ENCODE data around the gene KIR3DL2.
"Not testable (repeated sequence)": the region's sequence is repeated elsewhere in the genome, so short reads cannot be mapped to it uniquely, and the experiment has no call there.

KIR3DL2 gene

GRCh38 chr19:54871696-54872095 lies 21.5 kb downstream of the KIR3DL2 start:
- DNase-seq (ENCODE audit: low read depth in 2 of 2), result no peak

GRCh38 chr19:54873990-54874389 lies 23.7 kb downstream of the KIR3DL2 start, which contains the start of gene FCAR:
FCAR (plus strand) TSS chr19:54874235; CDS start chr19:54874290, 55 bp downstream.
- no peak for DNase-seq (ENCODE audit: low read depth in 2 of 2)

GRCh38 chr19:54875506-54875905 lies 25.3 kb downstream of the KIR3DL2 start:
- no peak for DNase-seq (ENCODE audit: low read depth in 2 of 2)

GRCh38 chr19:54877471-54877870 lies 27.2 kb downstream of the KIR3DL2 start:
- no peak for DNase-seq (ENCODE audit: low read depth in 2 of 2)

GRCh38 chr19:54881884-54882283 lies 31.6 kb downstream of the KIR3DL2 start:
- no peak for DNase-seq (ENCODE audit: low read depth in 2 of 2)

GRCh38 chr19:54882758-54883157 lies 32.5 kb downstream of the KIR3DL2 start:
- no peak for DNase-seq (ENCODE audit: low read depth in 2 of 2)

DNA sequence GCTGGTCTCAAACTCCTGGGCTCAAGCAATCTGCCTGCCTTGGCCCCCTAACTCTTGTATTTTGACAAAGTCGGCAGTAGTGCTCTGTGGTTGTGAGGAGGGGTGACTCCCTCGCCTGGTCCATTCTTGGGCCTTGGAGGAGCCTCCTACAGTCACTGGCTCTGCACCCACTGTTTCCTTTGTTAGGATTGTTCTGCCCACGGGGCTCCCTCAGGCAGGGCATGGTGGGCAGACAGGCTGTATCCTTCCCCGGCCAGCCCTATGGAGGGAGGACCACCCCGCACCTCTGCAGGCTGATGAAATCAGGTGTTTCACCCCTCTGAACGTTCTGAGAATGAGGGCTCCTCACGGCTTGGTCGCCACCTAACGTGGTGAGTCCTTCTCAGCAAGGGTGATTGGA lies 33.0 kb downstream of the KIR3DL2 start:
- DNase-seq (ENCODE audit: low read depth in 2 of 2), result no peak

DNA sequence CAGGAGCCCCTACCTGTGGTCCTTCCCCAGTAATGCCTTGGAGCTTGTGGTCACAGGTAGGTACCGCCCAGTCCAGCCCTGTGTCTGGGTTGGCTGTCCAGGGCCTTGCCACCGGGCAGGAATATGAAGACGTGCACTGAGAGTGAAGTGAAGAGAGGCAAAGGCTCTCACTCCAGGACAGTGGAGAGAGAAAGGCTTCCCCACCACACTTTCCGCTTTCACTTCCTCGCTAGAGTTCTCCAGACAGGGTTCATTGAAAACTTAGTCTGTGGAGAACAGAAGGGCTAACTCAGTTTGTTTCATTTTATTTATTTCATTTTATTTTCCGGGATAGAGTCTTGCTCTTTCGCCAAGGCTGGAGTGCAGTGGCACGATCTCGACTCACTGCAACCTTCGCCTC lies 38.0 kb downstream of the KIR3DL2 start:
- DNase-seq (ENCODE audit: low read depth in 2 of 2), result no peak

- no peak for DNase-seq (ENCODE audit: low read depth in 2 of 2)
Measured at GRCh38 chr19:54889566-54889965, 39.3 kb downstream of the KIR3DL2 start.

DNA sequence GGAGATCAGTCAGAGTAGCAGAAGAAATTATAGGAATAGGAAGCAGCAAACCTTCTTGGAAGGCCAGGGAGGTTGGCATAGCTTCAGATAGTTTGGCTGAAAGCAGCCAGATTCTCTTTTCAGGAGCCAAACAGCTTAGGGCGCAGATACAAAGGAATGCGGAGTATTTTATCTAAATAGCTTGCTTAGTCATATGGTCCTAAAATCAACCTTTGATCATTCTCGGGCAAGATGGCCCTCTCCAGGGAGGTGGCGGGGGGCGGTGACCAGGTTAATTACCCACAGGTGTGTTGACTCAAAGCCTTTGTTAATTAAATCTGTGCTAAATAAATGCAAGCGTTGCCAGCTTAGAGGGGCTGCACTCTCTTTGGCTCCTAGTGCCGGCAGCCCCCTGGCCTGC lies 43.2 kb downstream of the KIR3DL2 start:
- DNase-seq (ENCODE audit: low read depth in 2 of 2), result no peak

DNA sequence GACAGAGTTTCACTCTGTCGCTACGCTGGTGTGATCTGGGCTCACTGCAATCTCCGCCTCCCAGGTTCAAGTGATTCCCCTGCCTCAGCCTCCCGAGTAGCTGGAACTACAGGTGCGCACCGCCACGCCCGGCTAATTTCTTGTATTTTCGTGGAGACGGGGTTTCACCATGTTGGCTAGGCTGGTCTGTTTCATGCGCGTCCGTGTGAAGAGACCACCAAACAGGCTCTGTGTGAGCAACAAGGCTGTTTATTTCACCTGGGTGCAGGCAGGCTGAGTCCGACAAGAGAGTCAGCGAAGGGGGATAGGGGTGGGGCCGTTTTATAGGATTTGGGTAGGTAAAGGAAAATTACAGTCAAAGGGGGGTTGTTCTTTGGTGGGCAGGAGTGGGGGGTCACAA lies 43.9 kb downstream of the KIR3DL2 start:
- not testable (repeated sequence) for DNase-seq (ENCODE audit: low read depth in 2 of 2)

GRCh38 chr19:54896036-54896435 lies 45.8 kb downstream of the KIR3DL2 start:
- DNase-seq (ENCODE audit: low read depth in 2 of 2), result no peak

GRCh38 chr19:54898685-54899084 lies 48.4 kb downstream of the KIR3DL2 start:
- not testable (repeated sequence) for DNase-seq (ENCODE audit: low read depth in 2 of 2)

GRCh38 chr19:54899646-54900045 lies 49.4 kb downstream of the KIR3DL2 start:
- DNase-seq (ENCODE audit: low read depth in 2 of 2), result not testable (repeated sequence)

GRCh38 chr19:54901153-54901552 lies 50.9 kb downstream of the KIR3DL2 start:
- not testable (repeated sequence) for DNase-seq (ENCODE audit: low read depth in 2 of 2)

DNA sequence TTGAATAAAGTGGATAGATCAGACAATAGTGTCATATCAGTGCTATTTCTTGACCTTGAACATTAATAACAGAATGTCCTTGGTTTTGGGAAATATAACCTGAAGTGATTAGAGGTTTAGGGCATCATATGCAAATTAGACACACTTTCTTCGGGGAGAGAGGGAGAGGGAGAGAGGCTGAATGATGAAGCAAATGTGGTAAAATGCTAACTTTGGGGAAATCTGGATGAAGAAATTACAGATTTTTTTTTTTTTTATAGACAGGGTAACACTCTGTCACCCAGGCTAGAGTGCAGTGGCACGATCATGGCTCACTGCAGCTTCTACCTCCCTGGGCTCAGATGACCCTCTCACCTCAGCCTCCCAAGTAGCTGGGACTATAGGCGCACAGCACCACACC lies 51.8 kb downstream of the KIR3DL2 start:
- DNase-seq (ENCODE audit: low read depth in 2 of 2), result no peak

GRCh38 chr19:54903303-54903702 lies 53.1 kb downstream of the KIR3DL2 start:
- DNase-seq (ENCODE audit: low read depth in 2 of 2), result no peak

GRCh38 chr19:54904261-54904660 lies 54.0 kb downstream of the KIR3DL2 start:
- not testable (repeated sequence) for DNase-seq (ENCODE audit: low read depth in 2 of 2)

DNA sequence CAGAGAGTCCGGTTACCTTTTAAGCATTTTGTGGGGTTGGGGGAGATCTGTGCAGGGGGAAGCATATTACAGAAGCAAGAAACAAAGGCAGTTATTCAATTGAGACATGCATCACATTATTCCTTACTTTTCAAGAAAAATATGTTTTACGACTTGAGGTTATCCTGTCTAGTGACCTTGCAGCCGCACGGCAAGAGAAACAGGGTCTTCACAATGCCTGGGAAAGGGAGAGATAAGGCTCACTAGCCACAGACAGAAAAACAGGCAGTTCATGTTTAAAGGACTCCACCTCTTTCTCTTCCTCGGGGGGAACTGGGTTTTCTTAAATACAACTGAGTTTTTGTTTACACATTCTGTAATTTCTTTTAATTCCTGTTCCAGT lies 55.2 kb downstream of the KIR3DL2 start:
- DNase-seq (ENCODE audit: low read depth in 2 of 2), result no peak

DNA sequence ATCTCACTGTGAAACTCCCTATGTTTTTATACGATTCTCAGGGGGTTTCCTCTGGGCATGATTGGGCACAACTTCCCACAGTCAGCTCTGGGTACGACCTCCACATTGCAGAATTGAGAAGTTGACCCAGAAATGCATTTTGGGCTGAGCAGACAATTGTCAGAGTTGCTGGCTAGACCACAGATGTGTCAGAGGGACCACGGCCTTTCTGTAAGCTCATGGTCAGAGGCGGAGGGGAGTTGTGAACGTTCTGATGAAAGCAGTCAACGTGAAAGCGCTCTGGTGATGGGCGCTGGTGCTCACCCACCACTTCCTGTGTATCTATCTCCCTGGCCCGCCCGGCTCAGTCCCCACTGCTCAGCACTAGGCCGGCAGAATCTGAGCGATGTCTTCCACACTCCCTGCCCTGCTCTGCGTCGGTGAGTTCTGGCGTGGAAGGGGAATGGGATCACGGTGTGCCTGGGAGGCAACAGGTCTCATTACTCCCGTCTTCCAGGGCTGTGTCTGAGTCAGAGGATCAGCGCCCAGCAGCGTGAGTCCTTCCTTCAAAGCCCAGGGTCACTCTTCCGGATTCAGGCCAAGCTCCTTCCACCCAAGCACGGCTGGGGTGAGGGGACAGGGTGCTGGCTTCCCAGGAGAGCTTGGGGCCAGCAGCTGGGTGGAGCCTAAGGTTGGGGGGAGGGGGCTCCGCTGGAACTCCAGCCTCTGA lies 55.7 kb downstream of the KIR3DL2 start, which contains the start of gene NCR1:
Gene NCR1, plus strand, starts transcription at position 346 of the 709 bp plus-strand sequence. Its CDS starts 40 bp downstream, at position 386.
- DNase-seq (ENCODE audit: low read depth in 2 of 2), result no peak

GRCh38 chr19:54906819-54907218 lies 56.6 kb downstream of the KIR3DL2 start:
- DNase-seq (ENCODE audit: low read depth in 2 of 2), result no peak

GRCh38 chr19:54907899-54908298 lies 57.7 kb downstream of the KIR3DL2 start:
- not testable (repeated sequence) for DNase-seq (ENCODE audit: low read depth in 2 of 2)
